HepG2 (cell line): ENCODE data around the gene PAIP2. TPM values are rescaled to one million over a fixed set of nuclear protein-coding genes. Genes with fewer than 3 reads are reported as not detected.

Source experiments
- ATAC-seq: fragments of 200-7000 bp; cut with Tn5 transposase; 3 replicates; pipeline ENCODE4 v1.9.1; 2020; ENCODE audit warnings: mild to moderate bottlenecking, moderate library complexity
- BruUV-seq: library from RNA; stranded (reverse); fragments of 400-500 nt; replicated peaks from 2 replicates; lab custom pipeline; 2021; lab: Mats Ljungman, UMichigan
- CTCF ChIA-PET: fragments of 300-600 bp; formaldehyde crosslinking; extraction: SDS; loops from one replicate; lab custom pipeline; 2021; ENCODE audit warnings: low total read pairs, inconsistent platforms, low intra/inter-chr PET ratio; lab: Yijun Ruan, JAX
- POLR2A ChIA-PET: fragments of 350-600 bp; sonication (Branson Sonifier 250); formaldehyde crosslinking; loops from one replicate; lab custom pipeline; 2020; ENCODE audit warnings: antibody characterized with exemption, inconsistent platforms; lab: Yijun Ruan, JAX
- DNase-seq: peaks from one replicate; pipeline ENCODE4 v3.0.0-alpha.2; 2015; ENCODE audit warnings: low spot score
- FAIRE-seq: peaks from 3 replicates; lab custom pipeline; 2011; peaks lifted over from hg19 to GRCh38; lab: Jason Lieb, UNC
- H2AFZ ChIP-seq: one replicate; pipeline ENCODE4 v1.6.1; 2011; ENCODE audit warnings: low read length, inconsistent platforms
- H3K27ac ChIP-seq: fragments of 300-600 bp; 3 replicates; pipeline ENCODE4 v1.8.0; 2011; ENCODE audit warnings: mixed run types, mild to moderate bottlenecking, mixed read lengths, low read length, inconsistent platforms; ENCODE audit not compliant: insufficient read depth; ENCODE audit errors: extremely low read length
- H3K27me3 ChIP-seq, 2 experiments: fragments of 200-600 bp in 1 of 2; 2 replicates in 1 of 2; 3 replicates in 1 of 2; pipeline versions ENCODE4 v1.6.0 to v1.8.0; 2011; ENCODE audit warnings: low read length in 2 of 2, mild to moderate bottlenecking in 2 of 2, moderate library complexity in 2 of 2, inconsistent platforms in 1 of 2; ENCODE audit not compliant: insufficient read depth in 2 of 2, control insufficient read depth in 1 of 2
- H3K36me3 ChIP-seq, 2 experiments: fragments of 200-600 bp in 1 of 2; replicated peaks in 1 of 2; 2 replicates in 1 of 2; 3 replicates in 1 of 2; pipeline versions ENCODE4 v1.5.1 to v1.8.0; 2011; ENCODE audit warnings: low read length in 2 of 2, inconsistent platforms in 1 of 2; ENCODE audit not compliant: insufficient read depth in 2 of 2, control insufficient read depth in 1 of 2
- H3K4me1 ChIP-seq: 2 replicates; pipeline ENCODE4 v1.5.1; 2012; ENCODE audit warnings: low read length, inconsistent platforms; ENCODE audit not compliant: insufficient read depth
- H3K4me2 ChIP-seq: 2 replicates; pipeline ENCODE4 v1.6.0; 2011; ENCODE audit warnings: low read depth, low read length, inconsistent platforms
- H3K4me3 ChIP-seq, 3 experiments: fragments of 200-600 bp in 1 of 3; sonication (generic), shearing (Covaris generic) in 1 of 3; replicated peaks in 1 of 3; 2 replicates each; pipeline ENCODE4 v1.5.1; 2011 to 2016; ENCODE audit warnings: low read length in 3 of 3, inconsistent platforms in 2 of 3, low read depth in 2 of 3, mild to moderate bottlenecking in 2 of 3, control low read depth in 1 of 3, mixed read lengths in 1 of 3; ENCODE audit not compliant: insufficient read depth in 1 of 3
- H3K79me2 ChIP-seq: one replicate; pipeline ENCODE4 v1.6.1; 2011; ENCODE audit warnings: low read length, inconsistent platforms; ENCODE audit not compliant: insufficient read depth
- H3K9ac ChIP-seq: 2 replicates; pipeline ENCODE4 v1.6.0; 2011; ENCODE audit warnings: mild to moderate bottlenecking, low read depth, low read length, inconsistent platforms; ENCODE audit not compliant: insufficient read depth
- H3K9me3 ChIP-seq: 2 replicates; pipeline ENCODE4 v1.5.1; 2012; ENCODE audit warnings: mild to moderate bottlenecking, low read length
- H4K20me1 ChIP-seq: 2 replicates; pipeline ENCODE4 v1.6.0; 2011; ENCODE audit warnings: inconsistent platforms, mild to moderate bottlenecking, low read length, moderate library complexity; ENCODE audit not compliant: insufficient read depth
- ARNTL ChIP-seq: sonication (generic); formaldehyde crosslinking; IDR thresholded peaks from 2 replicates; pipeline ENCODE4 v1.4.0; 2020; ENCODE audit warnings: mild to moderate bottlenecking, missing genetic modification reagents
- IKZF1 ChIP-seq: fragments of 450-650 bp; IDR thresholded peaks from 2 replicates; pipeline ENCODE4 v1.7.1; 2016
- IRF9 ChIP-seq: sonication (generic); formaldehyde crosslinking; IDR thresholded peaks from 2 replicates; pipeline ENCODE4 v1.8.0; 2022; ENCODE audit warnings: missing genetic modification reagents, mild to moderate bottlenecking, borderline replicate concordance
- MEIS2 ChIP-seq: sonication (generic); formaldehyde crosslinking; IDR thresholded peaks from 2 replicates; pipeline ENCODE4 v1.9.0; 2021; ENCODE audit warnings: mild to moderate bottlenecking, missing genetic modification reagents
- NFRKB ChIP-seq: fragments of 450-650 bp; IDR thresholded peaks from 2 replicates; pipeline ENCODE4 v1.6.1; 2017
- NRL ChIP-seq: sonication (generic); formaldehyde crosslinking; IDR thresholded peaks from 2 replicates; pipeline ENCODE4 v1.5.0; 2020; ENCODE audit warnings: missing genetic modification reagents, mild to moderate bottlenecking, moderate library complexity, borderline replicate concordance
- SKIL ChIP-seq: sonication (generic); formaldehyde crosslinking; IDR thresholded peaks from 2 replicates; pipeline ENCODE4 v1.8.0; 2022; ENCODE audit warnings: missing genetic modification reagents, mild to moderate bottlenecking, moderate library complexity, borderline replicate concordance
- SP4 ChIP-seq: sonication (generic); formaldehyde crosslinking; IDR thresholded peaks from 2 replicates; pipeline ENCODE4 v1.8.1; 2023; ENCODE audit warnings: mild to moderate bottlenecking, missing genetic modification reagents
- ZFY ChIP-seq: sonication (generic); formaldehyde crosslinking; IDR thresholded peaks from 2 replicates; pipeline ENCODE4 v1.4.0; 2020; ENCODE audit warnings: missing genetic modification reagents
- ZMYM4 ChIP-seq: sonication (generic); formaldehyde crosslinking; IDR thresholded peaks from 2 replicates; pipeline ENCODE4 v1.8.1; 2023; ENCODE audit warnings: mild to moderate bottlenecking, missing genetic modification reagents
- ZNF292 ChIP-seq: sonication (generic); formaldehyde crosslinking; IDR thresholded peaks from 2 replicates; pipeline ENCODE4 v1.8.1; 2022; ENCODE audit warnings: mild to moderate bottlenecking, low read depth, missing genetic modification reagents, borderline replicate concordance
- ZNF484 ChIP-seq: sonication (generic); formaldehyde crosslinking; IDR thresholded peaks from 2 replicates; pipeline ENCODE4 v1.5.1; 2020; ENCODE audit warnings: mild to moderate bottlenecking, low read depth, missing genetic modification reagents, borderline replicate concordance
- ZNF569 ChIP-seq: sonication (generic); formaldehyde crosslinking; IDR thresholded peaks from 2 replicates; pipeline ENCODE4 v1.5.0; 2020; ENCODE audit warnings: mild to moderate bottlenecking, missing genetic modification reagents, moderate library complexity, borderline replicate concordance
- ZNF646 ChIP-seq: sonication (generic); formaldehyde crosslinking; IDR thresholded peaks from 2 replicates; pipeline ENCODE4 v1.9.0; 2021; ENCODE audit warnings: mild to moderate bottlenecking, missing genetic modification reagents
- ZNF782 ChIP-seq: sonication (generic); formaldehyde crosslinking; IDR thresholded peaks from 2 replicates; pipeline ENCODE4 v1.4.0; 2020; ENCODE audit warnings: missing genetic modification reagents, mild to moderate bottlenecking, borderline replicate concordance
- in situ Hi-C: cut with HindIII; loops from 2 replicates; pipeline ENCODE4 v1.10.0; 2017; ENCODE audit warnings: low pct_unique_long_range_greater_than_20kb; ENCODE audit not compliant: extremely low pct_ligation_motif_present
- intact Hi-C: fragments of 100-400 bp; cut with micrococcal nuclease; formaldehyde crosslinking; loops from one replicate; pipeline ENCODE4 v1.10.0; 2022; ENCODE audit not compliant: unreplicated experiment
- polyA plus RNA-seq, 8 experiments: library from polyadenylated mRNA; depleted of rRNA in 3 of 8; stranded (reverse) in 7 of 8; unstranded in 1 of 8; fragments of >200 nt; fragmentation: Illumina TruSeq in 4 of 8; extraction: Trizol in 4 of 8; gene quantifications; 2 replicates each; pipeline versions ENCODE4 v1.2.1 to v1.2.3, GENCODE V29; 2011 to 2016; ENCODE audit warnings: low read depth in 4 of 8, missing spikeins in 1 of 8, mixed read lengths in 1 of 8; ENCODE audit not compliant: insufficient read depth in 1 of 8
- total RNA-seq, 5 experiments: library from RNA; depleted of rRNA; stranded (reverse); fragments of >200 nt; fragmentation: Illumina TruSeq; extraction: Trizol; gene quantifications; 2 replicates each; pipeline ENCODE4 v1.2.3, GENCODE V29; 2016; ENCODE audit warnings: low read depth in 1 of 5

PAIP2 gene
- total and polyA plus RNA-seq, 2 of the 13 experiments (the other 11 are each of a cell fraction or from before 2014, with no cell fraction given): 61.5 to 76.3 TPM

GRCh38 chr5:139406963-139407362, 65.3 kb downstream of the PAIP2 start (continued):
- no peak for TF ChIP-seq ZNF484 (CRISPR knock-in tag)

GRCh38 chr5:139407517-139407916, 65.9 kb downstream of the PAIP2 start:
- Histone ChIP-seq H3K4me3 (no peak overlapping the region), H3K36me3 (no peaks in the 10 kb centered on the region), H3K4me1 (peaks cover 52% of the 10 kb centered on the region), H3K9ac (no peak overlapping the region), H3K27ac (no peak overlapping the region), H4K20me1 (no peaks in the 10 kb centered on the region; the same call in 1 of the 2 replicates), H3K79me2 (peaks cover 2% of the 10 kb centered on the region), H3K4me2 (0 out of 2 replicates have a peak overlapping the region, but pooled peaks have one; percentile 68), H2AFZ (no peak overlapping the region), H3K9me3 (no peaks in the 10 kb centered on the region), H3K27me3 (no peaks in the 10 kb centered on the region)
- BruUV-seq: no TSS peak
- FAIRE-seq (no peak), DNase-seq (no peak), ATAC-seq (no peak)
- ChIA-PET CTCF (no interaction called here), POLR2A (interaction anchor here (1.0 to 2.6 kb wide), 4 partner anchors 38 to 154 kb away, joined by 5 to 16 read pairs (median 7); partner anchors contain the start of genes PAIP2 and UBE2D2)
- intact Hi-C loops: no loop called here
- in situ Hi-C loops: no loop called here
- TF ChIP-seq ZNF569 (CRISPR knock-in tag) (no peak), ZNF782 (no peak), SP4 (CRISPR knock-in tag) (no peak), ZFY (CRISPR knock-in tag) (no peak), SKIL (no peak), IKZF1 (no peak), ZNF292 (CRISPR knock-in tag) (no peak), IRF9 (CRISPR knock-in tag) (no peak), ZMYM4 (CRISPR knock-in tag) (no peak), MEIS2 (CRISPR knock-in tag) (no peak), ARNTL (CRISPR knock-in tag) (no peak), NFRKB (no peak), ZNF646 (CRISPR knock-in tag) (no peak), NRL (CRISPR knock-in tag) (no peak)
